ENCODE data around the gene ARMS2. TPM values are rescaled to one million over a fixed set of nuclear protein-coding genes. Genes with fewer than 3 reads are reported as not detected.

The ARMS2 gene
- total and polyA plus RNA-seq, 9 donors, result not detected

DNA sequence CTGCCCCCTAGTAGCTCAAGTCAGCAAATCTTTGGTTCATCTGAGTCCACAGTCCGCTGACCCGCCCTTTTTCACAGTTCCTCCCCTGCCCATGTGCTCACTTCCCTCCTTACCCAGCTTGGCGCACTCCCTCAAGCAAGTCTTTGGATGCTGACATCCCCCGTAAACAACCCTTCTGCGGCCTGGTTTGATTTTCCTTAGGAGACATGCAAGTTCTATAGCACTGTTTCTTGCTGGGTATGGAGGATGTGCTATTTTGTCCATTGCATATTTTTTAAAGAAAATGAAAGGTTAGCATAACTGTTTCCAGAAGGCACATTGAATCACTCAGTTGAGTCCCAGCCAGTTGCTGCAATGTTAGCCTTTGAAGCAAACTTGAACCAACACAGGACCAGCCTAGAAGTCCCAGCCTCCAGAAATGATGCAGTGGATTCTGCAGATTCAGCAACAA lies 45.1 kb downstream of the ARMS2 start:
- 16 to 20% (median 18%) methylated on average over 5 of the region's 5 CpGs for WGBS, 3 donors

DNA sequence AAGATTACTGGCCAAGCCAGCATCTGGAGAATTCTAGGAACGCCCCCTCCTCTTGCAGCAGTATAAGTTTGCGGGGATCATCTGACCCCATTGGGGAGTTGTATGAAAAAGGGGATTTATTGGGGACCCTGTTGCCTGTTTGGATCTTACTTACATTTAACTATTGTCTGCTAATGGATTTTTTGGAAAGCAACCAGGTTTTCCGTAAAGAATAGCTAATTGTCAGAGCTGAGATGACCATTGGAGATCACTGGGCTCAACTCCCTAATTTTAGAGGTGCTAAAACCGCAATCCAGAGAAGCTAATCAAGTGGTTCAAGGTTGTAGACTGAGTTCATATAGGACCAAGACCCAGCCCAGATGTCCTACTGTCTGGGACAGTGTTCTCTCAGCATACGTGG lies 45.7 kb downstream of the ARMS2 start:
- intact Hi-C loops (cut with DNase I), result no loop called here
- Histone ChIP-seq H3K27ac (no peak overlapping the region), H3K4me1 (ENCODE audit: insufficient read depth) (peaks cover 26% of the 10 kb centered on the region), H3K9me3 (no peaks in the 10 kb centered on the region), H3K27me3 (no peaks in the 10 kb centered on the region), H3K36me3 (no peaks in the 10 kb centered on the region), H3K4me3 (no peak overlapping the region)
- 72 to 82% (median 78%) methylated on average over 5 of the region's 5 CpGs for WGBS, 3 donors
- TF ChIP-seq EP300 (IDR thresholded peaks at IDR 0.05), result no peak
- TF ChIP-seq, protein P1, sequence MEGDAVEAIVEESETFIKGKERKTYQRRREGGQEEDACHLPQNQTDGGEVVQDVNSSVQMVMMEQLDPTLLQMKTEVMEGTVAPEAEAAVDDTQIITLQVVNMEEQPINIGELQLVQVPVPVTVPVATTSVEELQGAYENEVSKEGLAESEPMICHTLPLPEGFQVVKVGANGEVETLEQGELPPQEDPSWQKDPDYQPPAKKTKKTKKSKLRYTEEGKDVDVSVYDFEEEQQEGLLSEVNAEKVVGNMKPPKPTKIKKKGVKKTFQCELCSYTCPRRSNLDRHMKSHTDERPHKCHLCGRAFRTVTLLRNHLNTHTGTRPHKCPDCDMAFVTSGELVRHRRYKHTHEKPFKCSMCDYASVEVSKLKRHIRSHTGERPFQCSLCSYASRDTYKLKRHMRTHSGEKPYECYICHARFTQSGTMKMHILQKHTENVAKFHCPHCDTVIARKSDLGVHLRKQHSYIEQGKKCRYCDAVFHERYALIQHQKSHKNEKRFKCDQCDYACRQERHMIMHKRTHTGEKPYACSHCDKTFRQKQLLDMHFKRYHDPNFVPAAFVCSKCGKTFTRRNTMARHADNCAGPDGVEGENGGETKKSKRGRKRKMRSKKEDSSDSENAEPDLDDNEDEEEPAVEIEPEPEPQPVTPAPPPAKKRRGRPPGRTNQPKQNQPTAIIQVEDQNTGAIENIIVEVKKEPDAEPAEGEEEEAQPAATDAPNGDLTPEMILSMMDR (IDR thresholded peaks at IDR 0.05), result no peak
- TF ChIP-seq POLR2A (IDR thresholded peaks at IDR 0.05), result no peak
- DNase-seq, result no peak

More for the DNA sequence above, 45.1 kb downstream of the ARMS2 start:
- peak overlapping the region in 1 of 2 donors; percentile 51 for H3K27ac ChIP-seq
- H3K27me3 ChIP-seq, result no peaks in the 10 kb centered on the region
- intact Hi-C loops (cut with DNase I), result loop anchor here in 2 of 4 donors (5.0 kb wide), 1 partner anchor 37 kb away; the partner anchor contains the start of gene HTRA1 (in 2 of the 2)
- no peaks in the 10 kb centered on the region for H3K36me3 ChIP-seq
- no peaks in the 10 kb centered on the region for H3K9me3 ChIP-seq
- H3K4me3 ChIP-seq, result no peak overlapping the region
- DNase-seq, result peak in 1 of 5 donors; percentile 45
- H3K4me1 ChIP-seq (ENCODE audit: insufficient read depth), result peaks cover 19% of the 10 kb centered on the region
- TF ChIP-seq, protein P1 (IDR thresholded peaks at IDR 0.05), result no peak
- TF ChIP-seq POLR2A (IDR thresholded peaks at IDR 0.05) (no peak), EP300 (IDR thresholded peaks at IDR 0.05) (no peak)

DNA sequence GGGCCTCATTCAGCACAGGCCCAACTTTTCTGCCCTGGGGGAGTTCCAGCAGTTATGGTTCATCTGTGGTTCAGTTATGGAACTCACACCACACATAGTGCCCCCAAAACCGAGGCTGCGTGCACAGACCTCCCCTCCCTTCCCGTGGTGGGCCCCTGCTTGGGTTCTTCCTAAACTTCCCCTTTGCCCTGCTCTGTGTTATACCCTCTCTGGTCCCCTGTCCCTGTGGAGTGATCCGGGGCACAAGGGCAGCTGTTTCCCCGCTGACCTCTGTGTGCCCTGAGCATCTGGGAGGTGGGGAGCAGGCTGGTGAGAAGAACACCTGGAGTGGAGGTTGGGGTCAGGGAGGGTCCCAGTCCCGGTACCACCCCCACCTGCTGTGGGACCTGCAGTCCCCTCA lies 46.3 kb downstream of the ARMS2 start:
- TF ChIP-seq EP300 (IDR thresholded peaks at IDR 0.05) (no peak), POLR2A (IDR thresholded peaks at IDR 0.05) (no peak)
- TF ChIP-seq, protein P1 (IDR thresholded peaks at IDR 0.05), result no peak
- WGBS, 3 donors, result 90 to 96% (median 92%) methylated on average over 6 of the region's 6 CpGs
- Histone ChIP-seq H3K27ac (no peak overlapping the region), H3K36me3 (no peaks in the 10 kb centered on the region), H3K4me1 (ENCODE audit: insufficient read depth) (peaks cover 26% of the 10 kb centered on the region), H3K4me3 (no peak overlapping the region), H3K9me3 (no peaks in the 10 kb centered on the region), H3K27me3 (no peaks in the 10 kb centered on the region)
- no peak for DNase-seq
- intact Hi-C loops (cut with DNase I), result no loop called here

DNA sequence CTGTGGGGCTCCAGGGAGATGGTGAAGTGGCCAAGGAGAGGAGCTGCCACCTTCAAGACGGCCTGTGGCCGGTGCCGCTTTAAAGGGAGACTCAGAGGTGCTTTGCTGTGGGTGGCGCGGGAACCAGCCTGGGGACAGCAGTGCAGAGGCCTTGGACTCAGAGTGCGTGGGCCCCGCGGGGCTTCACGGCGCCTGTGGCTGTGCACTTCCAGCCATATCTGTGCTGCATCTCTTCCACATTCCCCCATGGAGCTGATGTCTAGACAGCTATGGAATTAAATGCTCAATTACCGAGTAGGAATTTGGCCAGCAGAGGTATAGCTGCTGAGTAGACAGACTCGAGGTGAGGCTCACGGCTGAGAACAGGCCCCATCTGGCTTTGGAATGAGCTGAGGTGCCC lies 48.6 kb downstream of the ARMS2 start:
- peaks cover 28% of the 10 kb centered on the region for H3K4me1 ChIP-seq (ENCODE audit: insufficient read depth)
- intact Hi-C loops (cut with DNase I), result no loop called here
- H3K36me3 ChIP-seq, result no peaks in the 10 kb centered on the region
- peak in 1 of 5 donors; percentile 23 for DNase-seq
- no peaks in the 10 kb centered on the region for H3K9me3 ChIP-seq
- no peak for TF ChIP-seq POLR2A (IDR thresholded peaks at IDR 0.05)
- no peak for TF ChIP-seq EP300 (IDR thresholded peaks at IDR 0.05)
- TF ChIP-seq, protein P1 (IDR thresholded peaks at IDR 0.05), result no peak
- no peak overlapping the region for H3K4me3 ChIP-seq
- H3K27me3 ChIP-seq, result no peaks in the 10 kb centered on the region
- H3K27ac ChIP-seq, result no peak overlapping the region
- 88 to 92% (median 92%) methylated on average over 13 of the region's 13 CpGs for WGBS, 3 donors

All from ovary (tissue), 9 donors.